ENCODE measurements around the gene CORO1A.
"Not testable (repeated sequence)": the region's sequence is repeated elsewhere in the genome, so short reads cannot be mapped to it uniquely, and the experiment has no call there.

The CORO1A gene

GRCh38 chr16:30173054-30173453 lies 10.3 kb upstream of the CORO1A start:
- FAIRE-seq: no peak

- FAIRE-seq: not testable (repeated sequence)
Measured at GRCh38 chr16:30176876-30177275, 6.5 kb upstream of the CORO1A start.

- FAIRE-seq: no peak
Measured at GRCh38 chr16:30179195-30179594, 4.2 kb upstream of the CORO1A start.

GRCh38 chr16:30179931-30180330 lies 3.5 kb upstream of the CORO1A start:
- no peak for FAIRE-seq

GRCh38 chr16:30180741-30181140 lies 2.7 kb upstream of the CORO1A start:
- no peak for FAIRE-seq

GRCh38 chr16:30184096-30184890 lies 891 bp downstream of the CORO1A start:
- no peak for FAIRE-seq

- FAIRE-seq: no peak
Measured at GRCh38 chr16:30184891-30185682, 1.7 kb downstream of the CORO1A start.

- no peak for FAIRE-seq
Measured at GRCh38 chr16:30185683-30186421, 2.5 kb downstream of the CORO1A start.

- FAIRE-seq: no peak
Measured at GRCh38 chr16:30186444-30186781, 3.0 kb downstream of the CORO1A start.

- no peak for FAIRE-seq
Measured at GRCh38 chr16:30186782-30187555, 3.6 kb downstream of the CORO1A start.

GRCh38 chr16:30187556-30187865 lies 4.1 kb downstream of the CORO1A start:
- no peak for FAIRE-seq

GRCh38 chr16:30187971-30188561 lies 4.7 kb downstream of the CORO1A start:
- no peak for FAIRE-seq

- FAIRE-seq: not testable (repeated sequence)
Measured at GRCh38 chr16:30191158-30191557, 7.8 kb downstream of the CORO1A start.

GRCh38 chr16:30193098-30193497 lies 9.7 kb downstream of the CORO1A start:
- FAIRE-seq: not testable (repeated sequence)

- peak; percentile 75 for FAIRE-seq
Measured at GRCh38 chr16:30193615-30194014, 10.2 kb downstream of the CORO1A start, which contains the start of the genes BOLA2B and SLX1A. TSS of gene BOLA2B (minus strand) at chr16:30193666. CDS start at chr16:30193595, 71 bp downstream. TSS of gene SLX1A (plus strand) at chr16:30193875. CDS start at chr16:30194085, 210 bp downstream.

- FAIRE-seq: not testable (repeated sequence)
Measured at GRCh38 chr16:30194172-30194925, 10.9 kb downstream of the CORO1A start.

GRCh38 chr16:30197001-30197400 lies 13.6 kb downstream of the CORO1A start:
- FAIRE-seq: not testable (repeated sequence)

- not testable (repeated sequence) for FAIRE-seq
Measured at GRCh38 chr16:30199049-30199448, 15.6 kb downstream of the CORO1A start, which contains the start of gene SULT1A3. TSS of gene SULT1A3 (plus strand) at chr16:30199255. CDS start at chr16:30200729, 1,474 bp downstream.

GRCh38 chr16:30199608-30200343 lies 16.4 kb downstream of the CORO1A start:
- FAIRE-seq: not testable (repeated sequence)

GRCh38 chr16:30205541-30206236 lies 22.3 kb downstream of the CORO1A start:
- FAIRE-seq: not testable (repeated sequence)

Data from colon (tissue), 2 donors.